ENCODE results near the gene GPS1. TPM values are rescaled to one million over a fixed set of nuclear protein-coding genes. Genes with fewer than 3 reads are reported as not detected.

GPS1 gene
- total RNA-seq, 1 donor from 2014 or later = 105 TPM

GRCh38 chr17:82085031-82085861 is 33.5 kb downstream of the GPS1 start:
- H3K4me3 ChIP-seq (ENCODE audit: low read depth, low read length) = no peak overlapping the region
- TF ChIP-seq, protein P1, sequence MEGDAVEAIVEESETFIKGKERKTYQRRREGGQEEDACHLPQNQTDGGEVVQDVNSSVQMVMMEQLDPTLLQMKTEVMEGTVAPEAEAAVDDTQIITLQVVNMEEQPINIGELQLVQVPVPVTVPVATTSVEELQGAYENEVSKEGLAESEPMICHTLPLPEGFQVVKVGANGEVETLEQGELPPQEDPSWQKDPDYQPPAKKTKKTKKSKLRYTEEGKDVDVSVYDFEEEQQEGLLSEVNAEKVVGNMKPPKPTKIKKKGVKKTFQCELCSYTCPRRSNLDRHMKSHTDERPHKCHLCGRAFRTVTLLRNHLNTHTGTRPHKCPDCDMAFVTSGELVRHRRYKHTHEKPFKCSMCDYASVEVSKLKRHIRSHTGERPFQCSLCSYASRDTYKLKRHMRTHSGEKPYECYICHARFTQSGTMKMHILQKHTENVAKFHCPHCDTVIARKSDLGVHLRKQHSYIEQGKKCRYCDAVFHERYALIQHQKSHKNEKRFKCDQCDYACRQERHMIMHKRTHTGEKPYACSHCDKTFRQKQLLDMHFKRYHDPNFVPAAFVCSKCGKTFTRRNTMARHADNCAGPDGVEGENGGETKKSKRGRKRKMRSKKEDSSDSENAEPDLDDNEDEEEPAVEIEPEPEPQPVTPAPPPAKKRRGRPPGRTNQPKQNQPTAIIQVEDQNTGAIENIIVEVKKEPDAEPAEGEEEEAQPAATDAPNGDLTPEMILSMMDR (conservative IDR thresholded peaks at IDR 0.05; ENCODE audit: low read depth, low read length) = no peak
- DNase-seq (ENCODE audit: low read depth) = no peak

GRCh38 chr17:82085931-82086764 is 34.5 kb downstream of the GPS1 start:
- no peak overlapping the region for H3K4me3 ChIP-seq (ENCODE audit: low read depth, low read length)
- no peak for DNase-seq (ENCODE audit: low read depth)
- TF ChIP-seq, protein P1 (conservative IDR thresholded peaks at IDR 0.05; ENCODE audit: low read depth, low read length) = no peak

- TF ChIP-seq, protein P1 (conservative IDR thresholded peaks at IDR 0.05; ENCODE audit: low read depth, low read length) = no peak
These were observed 35.5 kb downstream of the GPS1 start for GRCh38 chr17:82086941-82087906.

DNA sequence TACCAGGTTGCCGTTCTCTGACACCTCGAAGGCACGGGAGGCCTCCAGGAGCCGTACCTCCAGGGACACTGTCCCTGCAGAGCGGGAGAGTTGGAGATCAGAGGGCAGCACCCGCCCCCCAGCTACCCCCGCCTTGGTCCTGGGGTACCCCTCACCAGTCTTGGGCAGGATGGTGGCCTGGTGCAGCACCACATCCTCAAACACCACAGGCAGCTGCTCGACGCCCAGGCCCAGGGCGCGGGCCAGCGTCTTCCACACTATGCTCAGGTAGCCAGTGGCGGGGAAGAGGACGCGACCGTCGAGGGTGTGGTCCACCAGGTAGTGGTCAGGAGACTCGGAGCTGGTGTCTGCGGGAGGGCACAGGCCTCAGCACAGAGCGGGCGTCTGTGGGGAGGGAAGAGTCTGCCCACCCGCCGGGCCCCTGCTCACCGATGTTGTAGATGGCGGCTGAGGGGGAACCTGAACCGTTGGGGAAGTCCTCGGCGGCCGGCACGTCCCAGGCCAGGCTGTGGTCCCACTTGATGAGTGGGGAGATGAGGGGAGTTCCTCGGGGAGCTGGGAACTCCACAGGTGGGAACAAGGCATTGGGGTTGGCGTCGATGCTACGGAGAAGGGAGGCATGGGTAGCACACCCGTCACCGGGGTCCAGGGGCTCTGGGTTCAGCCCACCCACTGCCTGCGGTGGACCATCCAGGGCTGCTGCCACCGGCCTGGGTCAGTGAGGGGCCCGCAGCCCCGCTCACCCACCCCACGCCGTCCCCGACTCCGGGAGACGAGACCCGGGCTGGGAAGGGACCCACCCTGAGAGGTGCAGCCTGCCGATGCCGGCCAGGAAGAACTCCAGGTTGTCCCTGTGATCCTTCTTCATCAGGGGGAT is 36.5 kb downstream of the GPS1 start:
- no peak for DNase-seq (ENCODE audit: low read depth)
- TF ChIP-seq, protein P1 (conservative IDR thresholded peaks at IDR 0.05; ENCODE audit: low read depth, low read length) = no peak
- no peak overlapping the region for H3K4me3 ChIP-seq (ENCODE audit: low read depth, low read length)

More at GRCh38 chr17:82086941-82087906, 35.5 kb downstream of the GPS1 start:
- H3K4me3 ChIP-seq (ENCODE audit: low read depth, low read length) = no peak overlapping the region
- no peak for DNase-seq (ENCODE audit: low read depth)

DNA sequence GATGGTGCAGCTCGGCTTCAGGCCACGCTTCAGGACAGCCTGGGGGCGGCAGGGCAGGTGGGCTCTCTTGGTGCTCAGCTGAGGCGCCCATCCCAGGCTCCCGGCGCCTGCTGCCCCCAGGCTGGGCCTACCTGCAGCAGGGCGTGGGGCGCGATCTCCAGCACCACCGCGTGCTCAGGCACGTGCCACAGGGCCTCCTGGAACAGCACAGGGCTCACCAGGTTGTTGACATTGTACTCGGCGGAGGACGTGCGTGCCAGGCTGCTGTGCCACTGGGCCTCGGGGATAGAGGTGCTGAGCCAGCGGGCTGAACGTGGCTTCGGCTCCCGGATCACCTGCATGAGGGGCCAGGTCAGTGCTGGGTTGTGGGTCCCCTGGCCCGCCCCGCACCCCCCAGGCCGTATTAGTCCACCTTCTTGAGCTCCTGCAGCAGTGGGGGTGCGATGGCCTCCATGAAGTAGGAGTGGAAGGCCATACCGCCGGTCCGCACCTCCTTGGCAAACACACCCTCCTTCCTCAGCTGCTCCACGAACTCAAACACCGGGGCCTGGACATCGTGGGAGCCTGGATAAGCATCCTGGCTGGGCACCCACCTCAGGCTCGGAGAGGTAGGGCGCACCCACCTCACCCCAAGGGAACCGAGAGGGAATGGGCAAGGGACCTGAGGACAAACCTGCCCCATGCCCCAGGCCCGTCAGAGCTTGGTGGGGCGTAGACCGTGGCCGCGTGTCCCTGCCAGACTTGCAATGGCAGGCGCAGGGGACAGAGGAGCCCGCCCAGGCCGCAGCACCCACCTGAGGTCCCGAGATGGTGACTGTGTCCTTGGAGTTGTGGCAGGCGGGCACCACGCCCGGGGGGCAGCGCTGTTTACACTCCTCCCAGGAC is 37.4 kb downstream of the GPS1 start:
- TF ChIP-seq, protein P1 (conservative IDR thresholded peaks at IDR 0.05; ENCODE audit: low read depth, low read length) = no peak
- no peak for DNase-seq (ENCODE audit: low read depth)
- no peak overlapping the region for H3K4me3 ChIP-seq (ENCODE audit: low read depth, low read length)
